GM12878 (cell line): Measurements from ENCODE around the gene LSM5. TPM values are rescaled to one million over a fixed set of nuclear protein-coding genes. Genes with fewer than 3 reads are reported as not detected.

Experiments
- BCLAF1 ChIP-seq: fragments of 450-650 bp; IDR thresholded peaks from 2 replicates; pipeline ENCODE4 v1.6.1; 2017; ENCODE audit warnings: antibody characterized with exemption, mild to moderate bottlenecking, moderate library complexity
- CBFB ChIP-seq: IDR thresholded peaks from 2 replicates; pipeline ENCODE4 v1.6.1; 2016; ENCODE audit warnings: antibody characterized with exemption, low read depth
- CREB1 ChIP-seq: IDR thresholded peaks from 2 replicates; pipeline ENCODE4 v1.6.1; 2012; ENCODE audit warnings: low read depth, mild to moderate bottlenecking, inconsistent platforms
- EED ChIP-seq: sonication (generic); IDR thresholded peaks from 2 replicates; pipeline ENCODE4 v1.6.1; 2016; ENCODE audit warnings: antibody characterized with exemption, low read depth
- EGR1 ChIP-seq, 2 experiments: IDR thresholded peaks; 1 replicate in 1 of 2; 2 replicates in 1 of 2; pipeline ENCODE4 v1.6.1; 2011 to 2012; ENCODE audit warnings: low read depth in 2 of 2, low read length in 2 of 2, borderline replicate concordance in 1 of 2, mild to moderate bottlenecking in 1 of 2, moderate library complexity in 1 of 2
- ETV6 ChIP-seq, 2 experiments: fragments of 450-650 bp in 1 of 2; IDR thresholded peaks in 1 of 2; conservative IDR thresholded peaks in 1 of 2; 2 replicates each; pipeline ENCODE4 v1.6.1; 2014; ENCODE audit warnings: antibody characterized with exemption in 1 of 2, borderline replicate concordance in 1 of 2, low read depth in 1 of 2, mild to moderate bottlenecking in 1 of 2, moderate library complexity in 1 of 2
- IKZF2 ChIP-seq, 2 experiments: fragments of 450-650 bp; IDR thresholded peaks; 2 replicates each; pipeline ENCODE4 v1.6.1; 2017; ENCODE audit warnings: mild to moderate bottlenecking in 2 of 2, moderate library complexity in 2 of 2
- JUNB ChIP-seq: IDR thresholded peaks from 2 replicates; pipeline ENCODE4 v1.6.1; 2016; ENCODE audit warnings: antibody characterized with exemption, mild to moderate bottlenecking
- JUND ChIP-seq: IDR thresholded peaks from 2 replicates; pipeline ENCODE4 v1.6.1; 2012; ENCODE audit warnings: low read depth, mild to moderate bottlenecking, low read length, improper control_type of control experiment, moderate library complexity
- MAX ChIP-seq: IDR thresholded peaks from 2 replicates; pipeline ENCODE4 v1.6.1; 2012; ENCODE audit warnings: low read depth, low read length, improper control_type of control experiment
- MEF2A ChIP-seq: IDR thresholded peaks from 2 replicates; pipeline ENCODE4 v1.6.1; 2011; ENCODE audit warnings: low read depth, mild to moderate bottlenecking, low read length, moderate library complexity; ENCODE audit not compliant: insufficient read depth
- MEF2B ChIP-seq: fragments of 450-650 bp; IDR thresholded peaks from 2 replicates; pipeline ENCODE4 v1.6.1; 2018; ENCODE audit warnings: mild to moderate bottlenecking, moderate library complexity; ENCODE audit not compliant: partially characterized antibody, poor library complexity, severe bottlenecking
- MTA2 ChIP-seq: fragments of 450-650 bp; IDR thresholded peaks from 2 replicates; pipeline ENCODE4 v1.6.1; 2016; ENCODE audit warnings: low read depth, mild to moderate bottlenecking, moderate library complexity
- NFIC ChIP-seq: IDR thresholded peaks from 2 replicates; pipeline ENCODE4 v1.6.1; 2012; ENCODE audit warnings: low read depth, mild to moderate bottlenecking, inconsistent platforms, low read length, moderate library complexity
- NR2F1 ChIP-seq: fragments of 450-650 bp; conservative IDR thresholded peaks from 2 replicates; pipeline ENCODE4 v1.6.1; 2017; ENCODE audit warnings: mild to moderate bottlenecking
- NRF1 ChIP-seq: conservative IDR thresholded peaks from 2 replicates; pipeline ENCODE4 v1.6.1; 2011; ENCODE audit warnings: mild to moderate bottlenecking, low read depth, low read length, improper control_type of control experiment
- PML ChIP-seq: IDR thresholded peaks from 2 replicates; pipeline ENCODE4 v1.6.1; 2012; ENCODE audit warnings: low read length, inconsistent platforms
- POLR2AphosphoS2 ChIP-seq: IDR thresholded peaks from 2 replicates; pipeline ENCODE4 v1.6.1; 2011; ENCODE audit warnings: low read depth, mild to moderate bottlenecking, low read length, improper control_type of control experiment, moderate library complexity
- RELB ChIP-seq: fragments of 450-650 bp; IDR thresholded peaks from 2 replicates; pipeline ENCODE4 v1.6.1; 2017; ENCODE audit warnings: low read depth, mild to moderate bottlenecking, moderate library complexity
- RUNX3 ChIP-seq: IDR thresholded peaks from 2 replicates; pipeline ENCODE4 v1.6.1; 2012; ENCODE audit warnings: low read length, inconsistent platforms
- SMARCA5 ChIP-seq: fragments of 450-650 bp; IDR thresholded peaks from 2 replicates; pipeline ENCODE4 v1.6.1; 2017; ENCODE audit warnings: mild to moderate bottlenecking
- SPI1 ChIP-seq: IDR thresholded peaks from 2 replicates; pipeline ENCODE4 v1.6.1; 2011; ENCODE audit warnings: low read depth, mild to moderate bottlenecking, low read length, moderate library complexity, borderline replicate concordance; ENCODE audit not compliant: insufficient read depth
- TCF3 ChIP-seq: IDR thresholded peaks from 2 replicates; pipeline ENCODE4 v1.6.1; 2012; ENCODE audit warnings: low read depth, mild to moderate bottlenecking, low read length, borderline replicate concordance; ENCODE audit not compliant: insufficient read depth
- USF2 ChIP-seq: IDR thresholded peaks from 2 replicates; pipeline ENCODE4 v1.6.1; 2011; ENCODE audit warnings: low read depth, low read length, improper control_type of control experiment, borderline replicate concordance
- YBX1 ChIP-seq: fragments of 450-650 bp; IDR thresholded peaks from 2 replicates; pipeline ENCODE4 v1.6.1; 2016; ENCODE audit warnings: antibody characterized with exemption
- ZBED1 ChIP-seq: IDR thresholded peaks from 2 replicates; pipeline ENCODE4 v1.6.1; 2016; ENCODE audit warnings: borderline replicate concordance
- polyA plus RNA-seq, 11 experiments: library from polyadenylated mRNA; depleted of rRNA in 4 of 11; unstranded in 6 of 11; stranded (reverse) in 5 of 11; fragments of >200 nt; fragmentation: Nextera tagmentation in 4 of 11; fragmentation: Illumina TruSeq in 1 of 11; extraction: Ambion mirVana in 4 of 11; extraction: Trizol in 1 of 11; gene quantifications; 1 replicate in 1 of 11; 2 replicates in 10 of 11; pipeline versions ENCODE4 v1.2.1 to v1.2.3, GENCODE V29; 2011 to 2016; ENCODE audit warnings: inconsistent platforms in 2 of 11, missing spikeins in 2 of 11, low read depth in 1 of 11
- total RNA-seq, 4 experiments: library from RNA; depleted of rRNA in 3 of 4; stranded (reverse); fragments of >200 nt in 3 of 4; fragmentation: Illumina TruSeq in 1 of 4; extraction: Trizol in 1 of 4; gene quantifications; 2 replicates each; pipeline versions ENCODE4 v1.2.1 to v1.2.3, GENCODE V29; 2013 to 2021

Gene LSM5
- total and polyA plus RNA-seq, 10 of the 15 experiments (the other 5 are each of a cell fraction or from before 2014, with no cell fraction given) = 29.4 to 538 (median 145) TPM

GRCh38 chr7:32515890-32516550, 25.8 kb upstream of the LSM5 start (continued):
- TF ChIP-seq IKZF2 (IDR thresholded peaks at IDR 0.05) = peak; percentile 72 to 81; a peak in 3 of 4 replicates
- TF ChIP-seq MAX = no peak
- TF ChIP-seq NR2F1 = no peak
- TF ChIP-seq POLR2AphosphoS2 = no peak
- peak; percentile 85 for TF ChIP-seq NFIC
- TF ChIP-seq JUND = 0 out of 2 replicates have a peak, but pooled peaks have one; percentile 36
- TF ChIP-seq ZBED1 = no peak
- TF ChIP-seq RELB = peak; percentile 66; the same call in 1 of the 2 replicates
- TF ChIP-seq NRF1 = no peak
- TF ChIP-seq SPI1 = peak; percentile 90
- TF ChIP-seq RUNX3 = peak; percentile 54
- peak; percentile 68 for TF ChIP-seq EED
- TF ChIP-seq EGR1 (IDR thresholded peaks at IDR 0.05; ENCODE audit: borderline replicate concordance in 1 of 2, low read depth in 2 of 2, low read length in 2 of 2) = no peak
- peak; percentile 57; the same call in 1 of the 2 replicates for TF ChIP-seq PML
- TF ChIP-seq JUNB = peak; percentile 85
- TF ChIP-seq MEF2A = no peak
- no peak for TF ChIP-seq TCF3
- TF ChIP-seq USF2 = no peak
- TF ChIP-seq MEF2B = no peak
- no peak for TF ChIP-seq YBX1
- no peak for TF ChIP-seq CBFB
- 0 out of 2 replicates have a peak, but pooled peaks have one; percentile 12 for TF ChIP-seq SMARCA5
- no peak for TF ChIP-seq BCLAF1
- TF ChIP-seq ETV6 (conservative IDR thresholded peaks at IDR 0.05 in 1 of 2, IDR thresholded peaks at IDR 0.05 in 1 of 2; ENCODE audit: borderline replicate concordance in 1 of 2, low read depth in 1 of 2) = peak in 1 of 2 experiments; percentile 51; a peak in 1 of 4 replicates
- TF ChIP-seq CREB1 = no peak; the same call in 1 of the 2 replicates
- no peak for TF ChIP-seq MTA2
